HG02970 (cell line): Measurements from ENCODE around the gene INTS6L.

Experiments used
- ATAC-seq: cut with Tn5 transposase; IDR thresholded peaks from one replicate; pipeline ENCODE4 v1.9.1; 2021; ENCODE audit warnings: mild to moderate bottlenecking, moderate library complexity, moderate number of reproducible peaks; ENCODE audit not compliant: unreplicated experiment, low FRiP score

Gene INTS6L, protein sequence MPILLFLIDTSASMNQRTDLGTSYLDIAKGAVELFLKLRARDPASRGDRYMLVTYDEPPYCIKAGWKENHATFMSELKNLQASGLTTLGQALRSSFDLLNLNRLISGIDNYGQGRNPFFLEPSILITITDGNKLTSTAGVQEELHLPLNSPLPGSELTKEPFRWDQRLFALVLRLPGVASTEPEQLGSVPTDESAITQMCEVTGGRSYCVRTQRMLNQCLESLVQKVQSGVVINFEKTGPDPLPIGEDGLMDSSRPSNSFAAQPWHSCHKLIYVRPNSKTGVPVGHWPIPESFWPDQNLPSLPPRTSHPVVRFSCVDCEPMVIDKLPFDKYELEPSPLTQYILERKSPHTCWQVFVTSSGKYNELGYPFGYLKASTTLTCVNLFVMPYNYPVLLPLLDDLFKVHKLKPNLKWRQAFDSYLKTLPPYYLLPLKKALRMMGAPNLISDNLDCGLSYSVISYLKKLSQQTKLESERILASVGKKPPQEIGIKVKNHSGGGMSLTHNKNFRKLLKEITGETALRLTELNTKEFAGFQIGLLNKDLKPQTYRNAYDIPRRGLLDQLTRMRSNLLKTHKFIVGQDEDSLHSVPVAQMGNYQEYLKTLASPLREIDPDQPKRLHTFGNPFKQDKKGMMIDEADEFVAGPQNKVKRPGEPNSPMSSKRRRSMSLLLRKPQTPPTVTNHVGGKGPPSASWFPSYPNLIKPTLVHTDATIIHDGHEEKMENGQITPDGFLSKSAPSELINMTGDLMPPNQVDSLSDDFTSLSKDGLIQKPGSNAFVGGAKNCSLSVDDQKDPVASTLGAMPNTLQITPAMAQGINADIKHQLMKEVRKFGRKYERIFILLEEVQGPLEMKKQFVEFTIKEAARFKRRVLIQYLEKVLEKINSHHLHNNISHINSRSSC

GRCh38 chrX:135520553-135521404 lies at the start of gene INTS6L:
Gene INTS6L, plus strand, starts transcription at chrX:135520660. Its CDS starts 333 bp downstream, at chrX:135520993.
- ATAC-seq = peak; percentile 69

DNA sequence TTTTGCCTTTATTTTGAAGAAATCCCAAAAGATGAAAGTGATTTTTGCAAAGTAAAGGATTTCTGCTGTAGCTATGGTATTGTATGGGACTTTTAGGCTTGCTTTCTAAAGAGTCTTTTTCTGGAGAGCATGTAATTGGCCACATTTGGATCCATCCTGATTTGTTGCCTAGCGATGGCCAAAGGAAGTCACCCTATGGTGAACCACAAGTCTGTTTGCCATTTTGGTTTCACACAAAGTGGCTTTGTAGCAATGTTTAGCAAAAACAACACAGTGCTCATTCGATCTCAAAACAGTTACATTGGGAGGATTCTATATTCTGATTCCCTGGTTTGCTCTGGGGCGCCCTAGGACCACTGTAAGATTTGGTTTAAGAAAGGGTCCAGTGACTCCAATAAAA lies 44.1 kb upstream of the INTS6L start:
- no peak for ATAC-seq

GRCh38 chrX:135477576-135477975 lies 42.9 kb upstream of the INTS6L start:
- no peak for ATAC-seq

DNA sequence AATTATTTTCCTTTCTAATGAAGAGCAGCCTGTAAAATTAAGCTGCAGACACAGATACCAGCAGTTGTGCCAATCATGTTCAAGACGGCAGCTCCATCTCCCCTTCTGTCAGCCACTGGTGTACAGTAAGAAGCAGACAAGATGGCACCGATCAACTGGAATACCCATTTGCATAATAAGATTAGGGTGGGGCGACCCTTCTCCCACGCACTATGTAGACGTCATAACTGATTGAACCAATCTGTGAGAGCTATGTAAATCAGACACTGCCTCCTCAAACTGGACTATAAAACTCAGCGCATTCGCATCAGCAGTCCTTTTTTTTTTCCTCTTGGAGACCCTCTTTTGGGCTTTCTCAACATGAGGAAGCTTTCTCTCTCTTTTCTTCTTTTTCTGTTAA lies 40.4 kb upstream of the INTS6L start:
- ATAC-seq = no peak

DNA sequence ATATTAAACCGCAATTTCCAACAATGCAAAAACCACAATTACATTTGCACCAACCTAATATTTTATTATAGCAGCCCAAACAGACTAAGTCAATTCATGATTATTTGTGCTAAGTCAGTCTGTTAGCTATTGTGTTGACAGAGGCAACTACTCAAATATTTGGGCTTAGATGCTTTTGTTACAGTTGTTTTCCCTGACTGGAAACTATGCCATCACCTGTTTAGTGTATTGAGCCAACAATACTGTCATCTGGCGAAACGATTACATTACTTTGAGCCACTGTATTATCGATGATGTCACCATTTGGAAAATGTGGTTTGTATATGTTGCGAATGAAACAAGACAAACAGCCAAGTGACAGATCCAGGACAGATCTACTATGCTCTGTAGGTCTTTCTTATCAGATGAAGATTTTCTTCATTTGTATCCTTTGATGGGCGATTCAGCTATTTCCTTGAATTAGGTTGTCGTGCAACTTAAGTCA lies 38.7 kb upstream of the INTS6L start:
- no peak for ATAC-seq

DNA sequence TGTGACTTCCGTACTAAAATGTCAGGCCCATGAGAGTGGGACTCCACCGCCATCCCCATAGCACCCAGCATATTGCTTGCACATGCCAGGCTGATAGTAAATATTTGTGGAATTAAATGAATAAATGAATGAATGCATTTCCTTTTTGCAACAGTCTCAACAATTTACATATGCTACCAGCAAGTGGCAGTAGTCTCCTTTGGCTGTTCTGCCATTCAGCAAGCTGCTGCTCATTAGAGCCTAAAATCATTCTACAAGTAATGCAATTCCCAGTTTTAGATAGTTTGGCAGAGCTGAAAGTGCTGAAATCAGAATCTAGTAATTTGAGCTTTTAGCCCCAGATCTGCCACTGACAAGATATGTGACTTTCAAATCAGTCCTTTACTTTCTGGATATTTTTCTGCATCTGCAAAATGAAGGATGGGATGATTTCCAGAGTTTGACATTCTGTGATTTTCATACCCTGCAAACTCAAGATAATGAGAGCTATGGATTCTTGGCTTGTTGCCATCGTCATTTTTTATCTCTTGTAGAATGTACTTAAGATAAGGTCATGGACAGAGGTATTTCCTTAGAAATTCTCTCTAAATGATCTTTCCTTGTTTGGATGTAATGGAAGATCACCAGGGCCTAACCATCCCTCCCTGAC lies 35.7 kb upstream of the INTS6L start:
- ATAC-seq = no peak

DNA sequence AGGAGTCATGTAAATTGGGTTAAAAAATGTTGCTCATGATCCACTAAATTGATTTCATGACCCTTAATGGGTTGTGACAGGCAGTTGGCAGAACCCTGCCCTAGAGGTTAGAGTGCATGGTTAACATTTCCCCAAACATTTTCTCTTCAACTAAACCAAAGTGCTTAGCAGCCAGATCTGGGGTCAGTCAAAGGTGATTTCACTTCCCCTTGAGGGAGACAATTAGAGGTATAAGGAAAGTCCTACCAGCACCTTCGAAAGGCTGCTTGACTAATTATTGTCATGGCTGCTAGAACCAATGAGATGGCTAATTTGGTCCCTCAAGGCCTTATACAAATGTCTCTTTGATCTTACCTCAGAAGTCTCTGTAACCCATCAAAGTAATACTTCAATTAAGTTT lies 30.9 kb upstream of the INTS6L start:
- ATAC-seq = peak; percentile 68

DNA sequence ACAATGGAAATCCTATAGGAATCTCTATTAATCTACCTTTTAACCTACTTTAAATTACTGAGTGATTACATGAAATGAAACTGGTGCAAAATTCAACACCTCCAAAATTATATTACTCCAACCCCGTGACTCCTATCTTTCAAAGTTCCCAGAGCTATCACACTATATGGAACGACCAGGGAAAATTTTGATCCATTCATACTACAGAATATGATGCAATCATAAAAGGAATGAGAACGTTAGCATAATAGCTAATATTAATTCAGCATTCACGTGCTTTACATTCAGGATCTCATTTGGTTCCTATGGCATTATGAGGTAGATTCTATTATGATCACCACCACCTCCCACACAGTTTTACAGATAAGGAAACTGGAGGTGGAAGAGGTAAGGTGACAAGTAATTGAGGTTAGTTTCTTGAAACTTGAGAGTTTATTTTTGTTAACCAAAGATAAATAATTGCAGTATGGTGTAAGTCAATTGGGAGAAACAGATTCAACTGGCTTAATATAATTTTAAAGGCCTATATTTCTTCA lies 29.4 kb upstream of the INTS6L start:
- ATAC-seq = no peak

- no peak for ATAC-seq
Measured at GRCh38 chrX:135494453-135494852, 26.0 kb upstream of the INTS6L start.

- no peak for ATAC-seq
Measured at GRCh38 chrX:135497736-135498135, 22.7 kb upstream of the INTS6L start.

DNA sequence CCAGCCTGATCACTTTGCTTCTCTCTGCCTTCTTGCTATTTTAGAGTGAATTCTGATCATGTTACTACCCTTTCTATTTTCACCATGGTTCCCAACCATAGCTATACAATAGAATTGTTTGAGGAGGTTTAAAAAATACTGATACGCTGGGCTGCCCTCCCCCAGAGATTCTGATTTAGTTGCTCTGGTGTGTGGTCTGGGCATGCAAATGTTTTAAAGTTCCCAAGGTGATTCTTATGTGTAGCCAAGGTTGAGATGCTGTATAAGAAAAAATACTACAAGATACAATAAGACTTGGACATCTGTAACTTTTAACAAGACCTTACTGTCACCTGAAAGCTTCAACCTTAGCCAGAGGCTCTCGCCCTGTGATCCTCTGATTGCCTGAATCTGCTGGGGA lies 22.2 kb upstream of the INTS6L start:
- no peak for ATAC-seq

DNA sequence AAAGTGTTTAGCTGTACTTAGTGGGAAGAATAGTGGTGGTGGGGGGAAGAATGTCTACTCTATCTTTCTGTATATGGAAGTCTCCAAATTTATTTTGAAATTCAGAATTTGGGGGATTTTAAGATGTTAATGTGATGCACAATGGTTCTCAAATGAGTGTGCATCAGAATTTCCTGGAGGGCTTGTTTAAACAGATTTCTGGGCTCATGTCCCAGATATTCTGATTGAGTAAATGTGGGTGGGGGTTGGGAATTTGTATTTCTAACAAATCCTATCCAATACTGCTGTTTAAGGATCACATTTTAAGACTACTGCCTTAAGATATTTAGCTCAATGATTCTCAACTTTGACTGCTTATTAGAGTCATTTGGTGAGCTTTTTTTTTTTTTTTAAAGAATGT lies 15.1 kb upstream of the INTS6L start:
- ATAC-seq = no peak

GRCh38 chrX:135509885-135510284 lies 10.6 kb upstream of the INTS6L start:
- no peak for ATAC-seq

DNA sequence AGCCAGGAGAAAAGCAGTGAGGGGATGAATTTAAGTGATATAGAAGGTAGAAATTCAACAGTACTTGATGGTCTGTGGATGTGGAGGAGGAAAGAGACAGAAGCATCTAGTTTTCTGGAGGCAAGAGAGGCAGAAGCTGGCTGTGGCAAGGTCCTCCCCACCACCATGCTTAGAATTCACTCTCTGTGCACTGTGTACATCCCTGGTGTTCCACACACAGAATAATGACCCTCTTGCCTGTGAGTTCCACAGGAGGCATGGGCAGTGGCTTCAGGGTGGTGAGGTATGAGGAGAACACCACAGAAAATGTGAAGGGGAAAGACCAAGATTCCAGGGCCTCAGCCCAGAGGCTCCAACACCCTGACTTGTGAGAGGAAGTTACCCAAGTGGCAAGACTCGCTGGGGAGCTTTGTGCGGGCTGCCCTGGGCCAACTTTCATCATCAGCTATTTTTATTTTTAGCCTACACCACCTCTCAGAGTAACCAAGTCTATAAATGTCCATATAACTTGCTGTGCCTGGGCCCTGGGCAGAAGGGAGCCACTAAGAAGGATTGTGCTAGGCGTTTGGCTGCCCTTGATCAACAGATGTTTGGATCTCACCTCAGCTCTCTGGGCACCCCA lies 7.8 kb upstream of the INTS6L start:
- ATAC-seq = no peak

DNA sequence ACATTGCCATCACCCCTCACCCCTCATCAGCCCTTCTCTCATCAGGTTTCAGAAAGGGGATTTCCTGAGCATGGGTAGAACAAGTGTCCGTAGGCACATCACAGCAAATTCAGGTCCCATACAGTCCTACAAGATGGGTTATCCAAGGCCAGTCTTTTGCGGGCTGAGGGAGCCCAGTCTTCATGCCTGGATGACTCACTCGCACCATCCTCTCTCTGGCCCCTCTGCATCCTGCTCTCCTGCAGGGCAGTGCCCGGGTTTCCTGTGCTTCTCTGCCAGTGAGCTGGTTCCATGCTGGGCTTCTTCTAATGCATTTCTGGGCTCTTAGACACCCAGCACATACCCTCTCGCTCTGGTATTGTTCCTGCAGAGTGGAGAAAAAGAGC lies 7.3 kb upstream of the INTS6L start:
- no peak for ATAC-seq

DNA sequence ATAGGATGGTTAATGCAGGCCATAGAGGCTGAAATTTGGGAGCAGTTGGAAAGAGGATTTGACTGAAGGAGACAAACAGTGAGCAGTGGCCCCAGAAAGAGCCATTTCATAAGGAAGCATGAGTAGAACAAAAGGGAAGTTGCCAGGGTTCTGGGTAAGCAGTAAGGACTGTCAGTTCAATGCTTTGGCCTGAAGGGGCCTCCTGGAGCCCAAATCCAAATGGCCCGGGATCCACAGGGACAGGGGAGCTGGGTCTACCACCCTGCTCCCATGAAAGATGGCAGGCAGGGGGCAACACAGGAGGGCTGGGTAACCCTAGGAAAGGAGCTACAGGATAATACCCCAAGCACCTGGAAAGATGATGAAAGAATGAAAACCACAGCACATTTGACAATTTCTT lies 4.1 kb upstream of the INTS6L start:
- ATAC-seq = no peak

DNA sequence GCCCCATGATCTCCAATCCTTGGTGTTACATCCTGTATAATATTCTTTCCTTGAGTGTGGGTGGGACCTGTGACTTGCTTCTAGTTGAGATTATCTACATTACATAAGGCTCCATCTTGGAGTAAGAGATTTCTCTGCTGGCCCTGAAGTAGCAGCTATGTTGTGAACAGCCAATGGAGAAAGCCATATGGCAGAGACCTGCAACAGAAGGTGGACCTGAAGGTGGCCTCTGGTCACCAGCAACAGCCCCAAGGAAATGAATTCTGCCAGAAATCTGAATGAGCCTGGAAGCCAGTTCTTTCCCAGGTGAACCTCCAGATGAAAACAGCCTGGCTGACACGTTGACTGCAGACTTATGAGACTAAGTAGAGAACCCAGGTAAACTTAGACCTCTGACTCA lies 2.3 kb upstream of the INTS6L start:
- ATAC-seq = no peak

DNA sequence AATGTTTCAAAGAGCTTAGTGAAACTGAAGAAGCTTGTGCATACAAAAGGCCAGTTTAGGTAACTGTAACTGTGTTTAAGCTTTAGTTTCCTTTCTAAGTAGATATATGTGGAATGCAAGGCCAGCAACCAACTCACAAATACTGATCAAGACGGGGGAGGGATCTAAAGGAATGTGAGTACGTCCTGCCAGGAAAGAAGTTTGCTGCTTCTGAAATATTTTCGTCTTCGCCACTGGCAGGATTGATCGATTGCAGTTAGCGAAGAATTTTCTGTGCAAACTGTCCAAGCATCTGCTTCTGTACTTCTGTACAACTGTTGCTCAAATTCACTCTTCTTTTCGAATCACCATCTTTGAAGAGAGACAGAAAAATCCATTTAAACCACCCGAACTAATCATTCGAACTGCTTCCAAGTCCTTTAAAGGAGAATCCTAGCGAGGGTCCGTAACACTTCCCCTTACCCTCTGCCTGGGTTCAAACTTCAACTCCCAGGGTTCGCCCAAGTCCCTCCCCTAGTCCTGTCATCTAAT lies 373 bp upstream of the INTS6L start:
- ATAC-seq = no peak
